ENCODE measurements around the gene KRT75.
"Not testable (repeated sequence)": the region's sequence is repeated elsewhere in the genome, so short reads cannot be mapped to it uniquely, and the experiment has no call there.

Gene KRT75

DNA sequence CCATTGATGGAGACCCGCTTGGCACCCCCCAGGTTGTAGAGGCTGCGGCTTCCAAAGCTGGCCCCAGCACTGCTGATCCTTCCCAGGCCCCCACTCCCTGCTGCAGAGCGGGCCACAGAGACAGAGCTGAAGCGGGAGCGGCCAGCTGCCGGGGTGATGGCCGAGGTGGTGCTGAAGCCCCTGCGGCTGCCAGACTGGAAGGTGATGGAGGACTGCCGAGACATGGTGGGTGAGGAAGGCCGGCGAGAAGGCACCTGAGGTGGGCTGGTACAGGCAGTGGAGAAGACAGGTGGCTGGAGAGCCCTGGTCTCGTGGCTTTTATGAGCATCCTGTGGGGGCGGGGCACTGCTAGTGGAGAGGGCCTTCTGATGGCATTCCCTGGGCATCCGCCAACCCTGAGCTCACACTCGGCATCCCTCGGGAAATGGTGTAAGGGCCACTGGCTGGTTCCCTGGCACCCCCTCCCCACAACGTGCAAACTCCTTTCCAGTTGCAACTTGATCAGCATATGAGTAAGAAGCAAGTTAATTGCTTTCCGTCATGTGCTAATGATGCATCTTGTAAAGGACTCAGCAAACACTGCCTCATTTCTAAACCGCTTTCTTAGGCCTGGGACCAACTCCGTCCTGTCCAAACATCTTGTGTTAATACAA lies at the start of gene KRT75:
KRT75 (minus strand) TSS at position 291 of the 653 bp plus-strand sequence; CDS start at position 224, 67 bp downstream.
- DNase-seq = no peak

DNA sequence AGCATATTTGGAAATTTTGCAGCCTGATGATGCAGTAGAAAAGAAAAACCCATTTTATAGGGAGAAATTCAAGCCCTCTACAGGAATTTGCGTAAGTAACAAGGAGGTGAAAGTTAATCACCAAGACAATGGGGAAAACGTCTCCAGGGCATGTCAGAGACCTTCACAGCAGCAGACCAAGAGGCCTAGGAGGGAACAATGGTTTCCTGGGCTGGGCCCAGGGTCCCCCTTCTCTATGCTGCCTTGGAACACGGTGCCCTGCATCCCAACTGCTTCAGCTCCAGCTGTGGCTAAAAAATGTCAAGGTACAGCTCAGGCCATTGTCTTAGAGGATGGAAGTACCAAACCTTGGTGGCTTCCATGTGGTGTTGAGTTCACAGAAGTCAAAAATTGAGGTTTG lies 45.9 kb upstream of the KRT75 start:
- DNase-seq = no peak

DNA sequence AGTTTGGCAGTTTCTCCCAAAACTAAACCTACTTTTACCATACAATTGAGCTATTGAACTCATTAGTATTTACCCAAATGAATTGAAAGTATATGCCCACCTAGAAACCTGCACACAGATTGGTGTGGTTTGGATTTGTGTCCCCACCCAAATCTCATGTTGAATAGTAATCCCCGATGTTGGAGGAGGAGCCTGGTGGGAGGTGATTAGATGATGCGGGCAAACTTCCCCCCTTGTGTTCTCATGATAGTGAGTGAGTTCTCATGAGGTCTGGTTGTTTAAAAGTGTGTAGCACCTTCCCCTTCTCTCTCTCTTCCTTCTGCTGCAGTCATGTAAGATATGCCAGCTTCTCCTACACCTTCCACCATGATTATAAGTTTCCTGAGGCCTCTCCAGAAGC lies 43.5 kb upstream of the KRT75 start:
- DNase-seq = no peak

DNA sequence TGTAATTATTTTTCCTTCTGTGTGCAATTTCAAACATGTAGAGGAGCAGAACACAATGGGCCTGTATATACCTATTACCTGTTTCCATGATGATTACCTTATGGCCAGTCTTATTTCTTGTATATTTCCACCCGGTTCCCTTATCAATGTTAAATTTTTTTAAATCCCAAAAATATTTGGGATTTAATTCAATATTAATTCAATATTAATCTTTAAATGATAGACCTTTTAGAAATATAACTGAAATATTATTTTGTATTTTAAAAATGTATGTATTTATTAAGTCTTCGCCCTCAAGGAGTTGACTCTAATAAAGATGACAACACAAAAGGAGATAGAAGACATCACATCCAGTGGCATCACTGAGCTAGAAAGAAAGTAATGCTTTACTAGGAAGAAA lies 40.0 kb upstream of the KRT75 start:
- no peak for DNase-seq

DNA sequence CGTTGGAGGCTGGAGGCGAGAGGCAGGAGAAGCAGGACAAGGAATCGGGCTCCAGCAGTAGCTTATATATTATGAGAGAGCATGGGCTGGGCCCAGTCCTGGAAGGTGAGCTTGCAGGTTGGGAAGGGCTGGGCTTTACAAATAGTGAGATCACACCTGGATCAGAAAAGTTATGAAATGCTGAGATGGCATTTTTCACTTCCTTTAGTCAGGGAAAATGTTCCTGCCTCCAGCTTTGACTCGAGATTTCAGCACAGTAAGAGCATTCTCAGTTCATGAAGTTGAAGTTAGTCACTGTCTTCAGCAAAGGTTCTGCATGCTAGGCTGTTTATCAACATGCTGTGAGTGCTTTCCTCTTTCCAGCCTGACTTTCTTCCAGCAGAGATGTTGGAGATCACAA lies 39.6 kb upstream of the KRT75 start, which contains the start of gene KRT6C:
KRT6C (minus strand) TSS at position 38 of the 400 bp plus-strand sequence. CDS start 68 bp downstream, outside the sequence.
- DNase-seq = no peak

DNA sequence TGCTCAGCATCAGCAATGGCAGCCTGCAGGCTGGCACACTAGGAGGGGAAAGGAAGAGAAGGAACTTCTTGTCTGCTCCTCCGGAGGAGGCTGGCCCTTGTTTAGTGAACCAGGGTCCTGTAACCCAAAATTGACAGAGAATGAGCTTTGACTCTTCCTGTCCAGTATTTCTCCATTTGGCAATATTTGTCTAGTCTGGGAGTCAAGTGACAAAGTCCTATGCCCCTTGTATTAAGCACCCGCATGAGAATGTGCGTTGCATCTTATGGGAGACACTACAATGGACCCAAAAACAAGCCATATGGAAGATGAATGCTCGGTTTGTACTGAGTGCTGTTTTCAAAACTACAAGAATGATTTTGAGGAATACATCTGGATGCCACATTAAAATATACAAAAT lies 35.7 kb upstream of the KRT75 start:
- no peak for DNase-seq

DNA sequence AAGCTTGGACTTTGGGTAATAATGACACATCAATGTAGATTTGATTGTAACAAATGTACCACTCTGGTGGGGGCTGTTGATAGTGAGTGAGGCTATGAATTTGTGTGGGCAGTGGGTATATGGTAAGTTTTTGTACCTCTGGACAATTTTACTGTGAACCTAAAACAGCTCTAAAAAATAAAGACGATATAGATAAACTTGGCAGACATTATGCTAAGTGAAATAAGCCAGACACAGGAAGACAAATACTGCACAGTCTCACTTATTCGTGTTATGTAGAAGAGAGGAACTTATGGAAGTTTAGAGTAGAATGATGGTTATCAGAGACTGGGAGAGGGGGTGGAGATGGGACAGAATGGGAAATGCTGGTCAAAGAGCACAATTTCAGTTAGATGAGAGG lies 30.7 kb upstream of the KRT75 start:
- DNase-seq = no peak

DNA sequence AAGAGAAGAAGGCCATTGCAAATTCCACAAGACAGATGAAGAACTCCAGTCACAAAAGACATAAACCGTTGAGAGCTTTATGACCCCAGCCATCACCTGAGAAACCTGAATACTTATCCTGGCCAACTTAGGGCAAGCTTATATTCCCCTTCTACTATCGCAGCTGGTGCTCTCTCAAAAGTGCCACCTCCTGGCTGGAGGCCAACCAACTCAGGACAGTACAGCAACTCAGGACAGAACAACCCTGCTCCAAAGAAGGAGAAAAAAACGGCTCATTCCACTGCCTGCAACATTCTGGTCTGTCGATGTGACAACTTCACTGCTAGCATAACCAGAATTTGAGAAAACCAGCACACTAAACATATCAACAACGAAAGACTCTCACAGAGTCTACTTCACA lies 27.5 kb upstream of the KRT75 start:
- DNase-seq = no peak

DNA sequence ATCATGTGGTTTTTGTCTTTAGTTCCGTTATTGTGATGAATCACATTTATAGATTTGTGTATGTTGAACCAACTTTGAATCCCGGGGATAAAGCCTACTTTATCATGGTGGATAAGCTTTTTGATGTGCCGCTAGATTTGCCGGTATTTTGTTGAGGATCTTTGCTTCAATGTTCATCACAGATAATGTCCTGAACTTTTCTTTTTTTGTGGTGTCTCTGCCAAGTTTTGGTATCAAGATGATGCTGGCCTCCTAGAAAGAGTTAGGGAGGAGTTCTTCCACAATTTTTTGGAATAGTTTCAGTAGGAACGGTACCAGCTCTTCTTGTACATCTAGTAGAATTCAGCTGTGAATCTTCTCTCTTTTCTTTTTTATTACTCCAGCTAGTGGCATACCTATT lies 24.7 kb upstream of the KRT75 start:
- DNase-seq = no peak

DNA sequence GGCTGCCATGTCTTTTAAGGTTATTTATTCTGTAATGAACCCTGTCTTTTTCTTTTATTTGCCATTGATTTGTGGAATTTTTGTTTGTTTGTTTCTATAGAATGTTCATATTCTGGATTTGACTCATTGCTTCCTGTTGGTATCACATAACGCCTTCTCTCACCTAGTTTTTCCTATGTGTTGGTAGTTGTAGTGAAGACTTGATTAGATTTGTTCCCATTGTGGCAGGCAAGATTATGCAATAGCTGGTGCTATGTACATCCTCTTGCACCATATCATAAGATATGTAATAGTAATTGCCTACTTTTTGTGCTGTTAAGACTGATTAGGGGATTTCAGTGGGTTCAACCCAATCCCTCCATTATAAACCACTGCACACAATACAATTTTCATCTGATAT lies 21.6 kb upstream of the KRT75 start:
- no peak for DNase-seq

DNA sequence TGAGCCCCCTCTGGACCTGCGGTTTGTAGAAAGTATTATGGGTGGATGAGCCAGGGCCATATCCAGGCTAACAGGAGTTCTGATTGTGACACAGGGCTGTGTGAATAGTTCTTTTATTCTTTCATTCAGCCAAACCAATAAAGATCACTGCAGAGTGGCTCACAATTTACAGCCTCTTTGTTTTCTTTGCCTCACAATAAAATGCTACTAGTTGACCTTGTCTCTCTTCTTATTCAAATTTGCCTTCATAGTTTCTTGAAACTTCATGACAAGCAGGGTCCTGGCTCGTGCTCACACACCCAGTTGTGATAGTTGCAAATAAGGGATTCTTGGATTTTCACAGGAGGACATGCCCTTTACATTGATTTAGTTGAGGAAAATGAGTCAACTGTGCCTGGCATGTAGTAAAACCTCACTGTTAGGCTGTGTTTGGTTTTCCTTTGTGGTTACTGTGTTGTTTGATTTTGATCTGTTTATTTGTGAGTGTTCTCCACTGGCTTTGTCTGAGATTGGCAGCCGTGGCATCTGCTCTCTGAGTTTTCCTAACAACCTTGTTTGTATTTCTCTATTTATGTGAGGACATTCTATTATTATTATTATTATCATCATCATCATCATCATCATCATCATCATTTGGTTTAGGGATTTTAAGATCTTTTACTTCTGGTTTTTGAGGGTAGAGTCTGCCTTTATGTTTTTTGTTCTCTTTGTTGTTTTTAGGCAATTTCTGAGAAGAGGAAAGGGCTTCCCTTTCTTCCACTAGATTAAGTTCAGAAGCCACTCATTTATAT lies 20.4 kb upstream of the KRT75 start:
- DNase-seq = no peak

DNA sequence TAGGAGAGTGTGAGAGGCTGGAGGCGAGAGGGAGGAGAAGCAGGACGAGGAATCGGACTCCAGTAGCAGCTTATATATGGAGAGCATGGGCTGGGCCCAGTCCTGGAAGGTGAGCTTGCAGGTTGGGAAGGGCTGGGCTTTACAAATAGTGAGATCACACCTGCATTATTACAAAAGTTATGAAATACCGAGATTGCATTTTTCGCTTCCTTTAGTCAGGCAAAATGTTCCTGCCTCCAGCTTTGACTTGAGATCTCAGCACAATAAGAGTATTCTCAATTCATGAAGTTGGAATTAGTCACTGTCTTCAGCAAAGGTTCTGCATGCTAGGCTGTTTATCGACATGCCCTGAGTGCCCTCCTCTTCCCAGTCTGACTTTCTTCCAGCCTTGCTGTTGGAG lies 17.9 kb upstream of the KRT75 start, which contains the start of gene KRT6B:
KRT6B (minus strand) TSS at position 46 of the 400 bp plus-strand sequence. CDS start 68 bp downstream, outside the sequence.
- no peak for DNase-seq

DNA sequence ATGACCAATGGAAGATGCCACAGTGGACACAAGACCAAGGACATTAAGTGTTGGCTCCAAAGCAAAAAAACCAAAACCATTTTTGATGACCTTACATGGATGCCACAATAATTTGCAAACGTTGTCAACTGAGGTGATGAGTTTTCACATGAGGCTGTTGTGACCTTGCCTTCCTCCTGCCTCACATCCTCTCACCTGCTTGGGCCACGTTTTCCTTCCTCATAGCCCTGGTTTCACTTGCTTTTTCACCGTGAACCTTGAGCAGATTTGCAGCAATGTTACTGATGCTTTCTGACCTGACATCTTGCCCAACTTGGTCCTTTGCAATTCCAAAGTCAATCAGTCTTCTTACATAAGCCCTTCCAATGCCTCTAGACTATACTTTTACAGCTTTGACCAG lies 14.1 kb upstream of the KRT75 start:
- no peak for DNase-seq

DNA sequence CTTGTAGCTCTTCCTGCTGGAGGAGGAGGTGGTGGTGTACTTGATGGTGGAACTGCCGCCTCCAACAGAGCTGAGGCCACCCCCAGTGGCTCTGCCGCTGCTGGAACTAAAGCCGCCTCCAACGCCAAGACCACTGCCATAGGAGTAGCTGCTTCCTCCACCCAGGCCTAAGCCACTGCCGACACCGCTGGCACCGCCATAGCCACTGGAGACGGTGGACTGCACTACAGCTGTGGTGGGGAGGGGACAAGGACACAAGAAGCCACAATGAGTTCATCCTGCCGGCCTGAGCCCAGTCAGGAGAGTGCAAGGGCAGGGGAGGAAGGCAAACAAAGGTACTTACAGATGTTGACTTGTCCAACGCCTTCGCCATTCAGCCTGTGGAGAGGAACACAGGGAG lies 13.0 kb upstream of the KRT75 start:
- DNase-seq = not testable (repeated sequence)

DNA sequence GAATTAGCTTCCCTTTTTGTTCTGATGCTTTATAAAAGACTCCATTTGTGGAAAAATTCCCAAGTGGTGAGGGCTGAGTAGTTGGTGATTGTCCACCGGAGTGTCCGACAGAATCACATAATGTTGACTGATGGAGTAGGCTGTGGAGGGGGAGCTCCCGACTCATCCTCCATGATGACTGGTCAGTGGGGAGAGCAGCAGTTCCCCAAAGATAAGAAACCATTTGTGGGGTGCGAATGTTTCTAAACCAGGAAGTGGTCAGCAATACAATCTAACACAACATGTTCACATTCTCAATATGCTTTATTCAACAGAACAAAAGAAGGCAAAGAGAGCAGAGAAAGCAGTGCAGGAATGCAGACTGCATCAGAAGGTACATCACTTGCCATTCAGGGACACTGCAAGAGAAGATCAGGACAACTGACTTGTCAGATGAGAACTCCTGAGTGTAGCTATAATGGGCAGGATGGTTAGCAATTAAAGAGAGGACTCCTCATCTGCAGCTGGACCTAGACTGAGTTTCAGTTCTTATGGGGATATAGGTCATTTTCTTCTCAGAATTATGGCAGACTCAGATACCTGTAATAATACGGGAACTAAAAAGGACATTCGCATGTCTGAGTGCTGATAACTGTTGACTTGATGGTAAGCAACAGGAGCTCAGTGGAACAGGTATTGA lies 12.3 kb upstream of the KRT75 start:
- DNase-seq = no peak

DNA sequence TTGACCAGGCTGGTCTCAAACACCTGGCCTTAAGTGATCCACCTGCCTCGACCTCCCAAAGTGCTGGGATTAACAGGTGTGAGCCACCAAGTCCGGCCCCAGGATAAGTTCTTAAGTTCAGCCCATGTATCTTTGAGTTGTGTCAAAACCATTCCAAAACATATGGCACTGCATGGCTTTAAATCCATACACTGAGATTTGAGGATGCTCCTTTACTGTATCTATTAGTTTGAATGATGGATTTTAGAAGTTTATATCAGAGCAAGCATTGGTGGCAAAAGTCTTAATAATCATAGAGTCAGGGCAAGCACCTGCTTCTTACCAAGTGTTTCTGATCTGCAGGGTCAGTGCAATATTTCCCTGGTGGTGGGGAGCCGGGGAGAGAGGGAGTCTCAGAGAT lies 11.7 kb upstream of the KRT75 start:
- no peak for DNase-seq

DNA sequence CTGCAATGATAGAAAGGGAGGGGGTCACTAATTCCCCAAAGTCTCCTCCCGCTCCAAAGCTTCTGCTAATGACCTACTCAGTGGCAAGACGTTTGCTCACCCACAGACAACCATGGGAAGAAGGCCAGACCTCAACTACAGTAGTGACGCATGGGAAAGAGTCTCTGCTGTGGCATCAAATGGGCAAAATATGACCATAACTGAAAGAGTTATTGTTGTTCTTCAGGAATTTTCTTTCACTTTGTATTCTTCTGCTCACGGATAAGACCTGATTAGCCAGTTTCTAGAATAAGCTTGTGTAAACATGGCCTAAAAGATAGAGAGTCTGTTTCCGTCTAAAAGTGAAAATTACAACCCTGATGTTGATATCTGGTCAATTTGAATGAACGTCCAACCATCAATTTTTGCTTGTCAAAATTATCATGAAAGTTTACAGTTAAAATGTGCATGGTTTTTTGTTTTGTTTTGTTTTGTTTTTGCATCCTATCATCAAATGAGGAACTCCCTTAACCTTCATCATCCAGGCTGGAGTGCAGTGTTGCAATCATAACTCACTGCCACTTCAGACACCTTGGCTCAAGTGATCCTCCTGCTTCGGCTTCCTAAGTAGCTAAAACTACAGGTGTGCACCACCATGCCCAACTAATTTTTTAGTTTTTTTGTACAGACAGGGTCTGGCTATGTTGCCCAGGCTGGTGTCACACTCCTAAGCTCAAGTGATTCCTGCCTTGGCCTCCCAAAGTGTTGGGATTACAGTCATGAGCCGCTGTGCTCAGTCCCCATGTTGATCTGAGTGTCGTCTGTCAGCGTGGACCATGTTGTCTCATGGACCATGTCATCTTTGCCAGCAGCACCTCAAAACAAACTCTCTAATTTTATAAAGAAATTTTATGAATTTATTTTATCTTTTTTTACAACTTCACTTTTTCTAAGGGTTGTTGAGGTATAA lies 10.8 kb upstream of the KRT75 start:
- no peak for DNase-seq

DNA sequence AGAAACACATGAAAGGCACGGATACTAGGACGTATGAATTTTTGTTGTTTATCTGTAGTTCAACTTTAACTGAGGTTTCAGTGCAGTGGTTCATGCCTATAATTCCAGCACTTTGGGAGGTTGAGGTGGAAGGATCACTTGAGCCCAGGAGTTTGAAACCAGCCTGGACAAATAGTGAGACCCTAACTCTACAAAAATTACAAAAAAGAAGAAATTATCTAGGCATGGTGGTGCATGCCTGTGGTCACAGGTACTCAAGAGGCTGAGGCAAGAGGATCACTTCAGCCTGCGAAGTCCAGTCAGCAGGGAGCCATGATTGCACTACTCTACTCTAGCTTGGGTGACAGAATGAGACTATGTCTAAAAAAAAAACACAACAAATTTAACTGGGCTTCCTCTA lies 9.8 kb upstream of the KRT75 start:
- no peak for DNase-seq

DNA sequence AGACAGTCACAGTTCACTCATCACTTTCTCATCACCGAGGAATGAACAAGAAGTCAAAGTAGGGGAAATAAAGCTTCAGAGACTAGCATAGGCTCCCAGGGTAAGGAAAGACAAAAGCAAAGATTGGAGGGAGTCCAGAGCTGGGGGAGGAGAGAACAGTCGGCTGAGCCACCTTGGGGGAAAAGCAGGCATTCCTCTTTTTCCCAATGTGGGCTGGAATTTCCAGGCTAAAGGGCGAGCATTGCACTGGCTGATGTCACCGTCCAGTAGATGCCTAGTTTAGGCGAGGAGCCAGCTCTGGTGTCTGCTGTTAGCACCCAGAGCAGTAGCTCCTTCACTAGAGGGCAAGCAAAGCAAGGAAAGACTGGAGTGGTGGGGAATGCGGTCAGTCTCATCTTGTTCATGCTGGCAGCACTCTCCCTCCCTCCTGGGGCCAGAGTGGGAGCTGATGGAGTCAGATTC lies 8.5 kb upstream of the KRT75 start:
- DNase-seq = no peak

DNA sequence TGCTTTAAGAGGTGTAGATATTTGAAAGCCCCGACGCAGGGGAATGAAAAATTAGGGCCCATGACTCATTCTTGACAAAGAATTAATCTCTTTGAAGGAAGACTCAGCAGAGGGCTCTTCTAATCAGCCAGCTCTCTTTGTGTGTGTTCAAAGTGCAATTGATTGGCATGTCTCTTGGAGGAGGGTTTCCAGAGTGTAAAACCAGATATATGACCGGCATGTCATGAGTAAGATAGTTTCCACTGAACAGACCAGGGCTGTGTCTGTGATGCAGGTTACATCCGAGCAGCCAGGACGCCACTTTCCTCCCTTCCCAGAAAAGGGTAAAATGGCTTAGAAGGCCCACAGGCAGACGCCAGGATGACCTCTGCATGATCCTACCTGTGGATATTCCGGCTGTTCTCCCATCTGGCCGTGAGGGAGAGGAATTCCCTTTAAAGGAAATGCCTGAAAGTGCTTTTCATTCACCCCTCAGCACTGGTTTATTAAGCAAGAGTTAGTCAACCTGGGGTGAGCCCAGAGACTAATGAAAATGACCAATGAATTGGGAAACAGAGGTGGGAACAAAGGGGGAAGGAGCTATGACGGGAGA lies 7.2 kb upstream of the KRT75 start:
- DNase-seq = no peak

DNA sequence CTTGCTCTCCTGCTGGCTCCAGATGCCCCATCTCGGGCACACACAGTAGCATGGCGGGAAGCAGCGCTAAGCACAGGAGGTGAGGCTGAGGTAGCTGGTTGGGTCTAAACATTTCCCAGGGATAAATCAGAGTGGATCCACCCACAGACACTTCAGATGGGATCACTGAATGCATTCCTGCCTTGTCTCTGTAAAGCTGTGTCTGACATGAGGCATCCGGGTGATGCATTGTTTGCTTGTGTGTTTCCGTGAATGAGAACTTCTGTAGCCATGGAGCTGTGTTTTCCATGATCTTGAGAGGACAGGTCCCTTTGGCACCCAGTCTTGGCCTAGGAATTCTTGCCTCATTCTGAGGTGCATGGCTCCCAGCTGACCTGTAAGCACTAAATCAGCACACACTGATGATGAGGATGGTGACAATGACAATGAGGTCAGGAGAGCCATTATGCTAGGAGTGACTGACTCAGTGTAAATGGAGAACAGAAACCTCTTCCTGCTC lies 6.7 kb upstream of the KRT75 start:
- DNase-seq = no peak

DNA sequence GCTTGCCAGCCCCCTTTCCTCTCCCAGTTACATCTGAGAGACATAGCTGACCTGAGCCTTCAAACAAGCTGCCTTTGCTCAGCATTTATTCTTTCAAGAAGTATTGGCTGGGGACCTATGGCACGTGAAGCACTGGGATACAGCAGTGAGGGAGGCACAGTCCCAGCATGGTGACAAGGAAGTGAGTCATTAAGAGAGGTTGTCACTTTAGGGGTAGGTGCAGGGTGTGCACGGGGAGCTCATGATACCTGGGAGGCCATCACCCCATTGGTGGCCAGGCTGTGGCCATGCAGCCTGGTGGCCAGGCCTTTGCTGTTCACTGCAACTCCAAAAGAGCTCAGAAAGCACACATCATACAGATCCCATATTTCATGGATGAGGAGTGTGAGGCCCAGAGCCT lies 5.7 kb upstream of the KRT75 start:
- DNase-seq = no peak
